NCI-H1417 treated with DMSO at 0.1 percent for 48 hours (cell line): ENCODE results near the gene XPNPEP2.

Source experiments
- DNase-seq: peaks from one replicate; lab custom pipeline; 2025; lab: John Stamatoyannopoulos, UW

XPNPEP2 gene

GRCh38 chrX:129780441-129781105 is 41.8 kb downstream of the XPNPEP2 start:
- no peak for DNase-seq

GRCh38 chrX:129781134-129781672 is 42.4 kb downstream of the XPNPEP2 start:
- no peak for DNase-seq

GRCh38 chrX:129781680-129782495 is 43.1 kb downstream of the XPNPEP2 start:
- DNase-seq: no peak

- DNase-seq: no peak
Measured at GRCh38 chrX:129782706-129783105, 43.9 kb downstream of the XPNPEP2 start.

DNA sequence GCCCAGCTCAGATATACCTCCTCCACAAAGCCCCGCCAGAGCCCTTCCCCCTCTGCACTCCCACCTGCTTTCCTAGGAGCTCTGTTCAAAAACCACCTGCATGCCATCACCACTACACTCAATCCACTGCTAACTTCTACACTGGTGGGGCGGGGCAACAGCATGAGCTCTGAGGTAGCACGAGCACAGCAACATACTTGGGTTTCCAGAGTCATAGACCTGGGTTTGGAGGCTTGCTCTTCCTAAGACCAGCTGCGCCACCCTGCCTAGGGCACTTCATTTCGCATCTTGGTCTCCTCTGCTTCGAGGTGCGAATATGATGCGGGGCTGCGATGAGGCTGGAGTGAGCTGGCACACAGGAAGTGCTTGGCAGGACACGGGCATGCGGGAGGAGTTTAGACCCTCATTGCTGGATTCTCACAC is 44.5 kb downstream of the XPNPEP2 start:
- DNase-seq: no peak

DNA sequence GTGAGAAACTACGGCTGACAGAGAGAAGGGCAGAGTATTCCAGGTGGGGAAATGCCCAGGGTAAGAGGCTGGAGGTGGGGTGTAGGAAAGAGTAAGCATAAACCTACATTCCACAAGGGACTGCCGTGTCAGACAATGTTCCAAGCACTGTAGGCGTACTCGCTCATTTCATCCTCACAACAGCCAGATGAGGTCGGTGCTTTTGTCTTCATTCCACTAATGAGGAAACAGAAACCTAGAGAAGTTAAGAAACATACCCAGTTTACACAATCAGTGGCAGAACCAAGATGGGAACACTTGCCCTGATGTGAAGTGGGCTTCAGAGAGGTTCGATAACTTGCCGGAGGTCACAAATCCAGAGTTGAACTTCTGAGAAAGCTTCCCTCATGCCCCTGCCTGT is 45.6 kb downstream of the XPNPEP2 start:
- no peak for DNase-seq

GRCh38 chrX:129785160-129785947 is 46.6 kb downstream of the XPNPEP2 start:
- DNase-seq: no peak

- DNase-seq: no peak
Measured at GRCh38 chrX:129786210-129786651, 47.5 kb downstream of the XPNPEP2 start.

DNA sequence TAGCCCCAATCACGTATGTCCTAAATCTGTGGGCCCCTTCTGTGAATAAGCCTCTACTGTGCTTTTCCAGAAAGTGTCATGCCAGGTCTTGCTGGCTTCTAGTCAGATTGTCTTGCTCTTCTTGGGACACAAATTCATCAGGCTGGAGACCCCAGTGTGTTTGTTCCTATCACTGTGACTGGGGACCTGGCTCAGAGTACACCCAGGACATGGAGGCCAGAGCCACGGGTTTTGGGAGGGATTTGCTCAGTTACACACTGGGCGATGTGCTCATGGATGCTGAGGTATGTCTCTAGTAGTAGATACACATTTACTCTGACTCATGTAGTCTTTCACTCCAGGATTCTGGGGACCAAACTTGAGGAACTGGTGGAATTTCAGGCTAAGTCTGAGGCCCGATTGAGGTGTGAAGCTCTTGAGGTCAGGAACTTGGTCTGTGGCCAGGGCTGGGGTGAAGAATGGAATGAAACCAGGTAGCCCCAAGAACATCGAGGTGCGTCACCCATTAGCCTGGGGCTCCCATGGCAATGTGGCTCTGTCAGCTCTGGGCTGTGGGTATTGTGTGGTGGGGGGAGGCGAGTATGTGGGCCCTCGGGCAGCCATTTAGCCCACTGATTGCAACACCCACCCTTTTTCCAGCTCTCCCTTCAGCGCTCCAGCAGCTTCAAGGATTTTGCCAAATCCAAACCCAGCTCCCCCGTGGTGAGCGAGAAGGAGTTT is 48.7 kb downstream of the XPNPEP2 start:
- no peak for DNase-seq

DNA sequence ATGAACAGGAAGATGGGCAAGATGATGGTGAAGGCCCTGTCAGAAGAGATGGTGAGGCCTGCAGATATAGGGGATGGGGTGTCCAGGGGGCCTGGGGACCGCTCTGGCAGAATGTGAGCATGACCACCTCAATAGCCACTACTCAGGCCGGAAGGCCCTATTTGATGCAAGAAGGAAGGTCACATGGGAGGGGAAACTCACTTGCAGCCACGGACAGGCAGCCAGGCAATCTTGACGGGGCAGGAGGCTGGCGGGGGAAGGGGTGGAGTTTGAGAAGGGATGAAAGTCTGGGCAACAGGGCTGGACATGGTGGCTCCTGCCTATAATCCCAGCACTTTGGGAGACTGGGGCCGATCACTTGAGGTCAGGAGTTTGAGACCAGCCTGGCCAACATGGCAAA is 49.7 kb downstream of the XPNPEP2 start:
- no peak for DNase-seq

- DNase-seq: no peak
Measured at GRCh38 chrX:129790146-129790545, 51.4 kb downstream of the XPNPEP2 start.

GRCh38 chrX:129790808-129791207 is 52.0 kb downstream of the XPNPEP2 start:
- DNase-seq: no peak

DNA sequence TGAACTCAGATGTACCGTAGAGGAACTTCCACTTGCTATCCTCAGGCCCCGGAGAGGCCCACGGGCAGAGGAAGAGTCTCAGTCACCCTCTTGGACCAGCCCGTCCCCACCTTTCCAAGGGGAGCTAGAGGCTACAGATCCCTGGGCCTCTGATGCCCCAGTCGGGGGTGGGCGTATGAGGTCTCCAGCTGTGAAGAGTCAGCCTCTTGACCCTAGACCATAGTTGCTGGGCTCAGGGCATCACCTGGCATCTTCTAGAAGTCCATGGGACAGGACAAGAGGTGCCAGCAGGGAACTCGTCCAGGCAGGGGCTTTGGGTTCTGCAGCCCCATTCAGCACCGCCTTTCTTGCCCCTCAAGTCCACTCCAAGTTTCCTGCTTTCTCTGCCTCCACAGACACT is 52.6 kb downstream of the XPNPEP2 start:
- no peak for DNase-seq

GRCh38 chrX:129791961-129792570 is 53.3 kb downstream of the XPNPEP2 start:
- no peak for DNase-seq

DNA sequence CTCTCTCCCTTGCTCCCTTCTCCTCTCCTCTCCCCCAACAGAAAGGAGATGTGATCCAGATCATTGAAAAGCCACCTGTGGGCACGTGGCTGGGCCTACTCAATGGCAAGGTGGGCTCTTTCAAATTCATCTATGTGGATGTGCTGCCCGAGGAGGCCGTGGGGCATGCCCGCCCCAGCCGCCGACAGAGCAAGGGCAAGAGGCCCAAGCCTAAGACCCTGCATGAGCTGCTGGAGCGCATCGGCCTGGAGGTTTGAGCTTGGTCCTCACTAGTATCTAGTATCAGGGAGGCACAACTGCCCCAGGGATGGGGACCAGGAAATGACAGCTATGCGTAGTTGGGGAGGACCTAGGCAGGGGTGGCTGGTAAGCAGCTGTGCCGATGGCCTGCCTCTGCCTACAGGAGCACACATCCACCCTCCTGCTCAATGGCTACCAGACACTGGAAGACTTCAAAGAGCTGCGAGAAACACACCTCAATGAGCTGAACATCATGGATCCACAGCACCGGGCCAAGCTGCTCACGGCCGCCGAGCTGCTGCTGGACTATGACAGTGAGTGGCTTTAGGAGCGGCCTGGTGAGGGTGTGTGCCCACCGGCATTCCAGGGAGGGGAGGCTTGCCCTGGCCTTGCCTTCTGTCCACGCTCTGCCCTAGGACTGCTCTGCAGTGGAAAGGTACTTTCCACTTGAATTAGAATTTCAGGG is 54.0 kb downstream of the XPNPEP2 start:
- no peak for DNase-seq

DNA sequence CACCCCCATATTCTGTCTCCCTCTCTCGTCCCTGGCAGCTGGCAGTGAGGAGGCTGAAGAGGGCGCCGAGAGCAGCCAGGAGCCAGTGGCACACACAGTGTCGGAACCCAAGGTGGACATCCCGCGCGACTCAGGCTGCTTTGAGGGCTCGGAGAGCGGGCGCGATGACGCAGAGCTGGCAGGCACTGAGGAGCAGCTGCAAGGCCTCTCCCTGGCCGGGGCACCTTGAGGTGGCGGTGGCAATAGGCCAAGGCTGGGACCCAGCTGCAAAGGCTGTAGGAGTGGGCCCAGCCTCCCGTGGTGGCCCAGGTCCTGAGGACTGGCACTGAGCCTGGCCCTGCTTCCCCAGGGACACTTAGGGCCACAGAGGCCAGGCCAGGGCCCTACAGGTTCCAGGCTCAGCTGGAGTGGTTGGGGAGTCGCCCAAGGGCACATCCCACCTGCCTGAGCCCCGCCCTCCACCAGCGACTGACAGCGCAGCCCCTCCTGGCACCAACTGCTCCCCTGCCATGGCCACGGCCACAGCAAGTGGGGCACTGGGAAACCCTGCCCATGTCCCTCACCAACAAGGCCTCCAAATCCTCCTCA is 54.9 kb downstream of the XPNPEP2 start:
- DNase-seq: no peak

- DNase-seq: no peak
Measured at GRCh38 chrX:129795584-129795983, 56.8 kb downstream of the XPNPEP2 start.

DNA sequence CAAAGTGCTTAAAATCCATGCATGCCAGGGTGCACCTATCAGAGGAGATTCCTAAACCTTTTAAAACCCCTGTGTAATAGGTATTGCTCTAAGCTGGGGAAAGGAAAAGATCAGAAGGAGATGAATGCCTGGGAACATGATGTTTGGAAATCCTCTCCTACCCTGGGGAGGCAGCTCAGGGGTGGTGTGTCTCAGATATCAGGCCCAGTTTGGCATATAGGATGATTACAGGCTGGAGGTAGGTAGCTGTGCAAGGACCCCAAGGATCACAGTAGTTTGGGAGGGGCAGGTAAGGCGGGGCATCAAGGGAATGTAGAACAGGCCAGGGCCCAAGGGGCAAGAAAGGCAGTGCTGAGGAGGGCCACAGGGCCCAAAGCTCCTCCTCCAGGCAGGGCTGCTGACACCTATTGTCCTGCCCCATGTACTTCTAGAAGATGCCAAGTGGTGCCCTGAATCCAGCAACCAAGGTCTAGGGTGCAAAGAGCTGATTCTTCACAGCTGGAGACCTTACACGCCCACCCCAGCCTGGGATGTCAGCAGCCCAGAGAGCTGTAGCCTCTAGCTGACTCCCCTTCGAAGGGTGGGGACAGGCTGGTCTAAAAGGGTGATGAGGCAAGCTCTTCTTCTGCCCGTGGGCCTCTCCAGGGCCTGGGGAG is 58.6 kb downstream of the XPNPEP2 start:
- no peak for DNase-seq

DNA sequence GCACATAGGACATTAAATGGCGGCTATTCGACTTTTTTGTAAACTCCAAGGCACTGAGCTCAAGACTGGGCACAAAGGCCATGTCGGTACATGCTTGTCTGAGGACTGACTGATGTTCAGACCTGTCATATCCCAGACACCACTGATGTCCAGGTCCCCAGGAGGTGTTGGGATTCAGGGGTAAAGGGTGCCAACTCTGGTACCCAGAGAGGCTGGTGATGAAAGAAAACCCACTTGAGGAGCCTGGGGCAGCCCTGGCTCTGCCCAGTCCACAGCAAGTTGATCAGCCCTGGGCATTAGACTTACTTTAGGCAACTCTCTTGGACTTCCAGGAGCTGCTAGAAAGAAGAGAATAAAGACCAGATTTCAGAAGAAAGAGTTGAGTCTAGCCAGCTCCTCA is 59.7 kb downstream of the XPNPEP2 start:
- DNase-seq: no peak

- no peak for DNase-seq
Measured at GRCh38 chrX:129798888-129799287, 60.1 kb downstream of the XPNPEP2 start.
